Activated T-helper 2 cell treated with anti-CD3 and anti-CD28 coated beads, Interferon-gamma antibody, Interleukin-2, Interleukin-4, amounts not matched to agents 10 μg/mL and 5 μg/mL and 100 μg/mL, durations not matched to agents 14 hours and 24 hours and 36 hours (primary cell): Measurements from ENCODE around the gene MYZAP. TPM values are rescaled to one million over a fixed set of nuclear protein-coding genes. Genes with fewer than 3 reads are reported as not detected.

ENCODE experiments used
- DNase-seq: peaks from one replicate; pipeline ENCODE4 v3.0.0; 2021; ENCODE audit warnings: low spot score
- H3K27ac Mint-ChIP-seq: one replicate; pipeline ENCODE4 v1.8.0; 2021; ENCODE audit warnings: mixed read lengths
- H3K27me3 Mint-ChIP-seq: one replicate; pipeline ENCODE4 v1.8.0; 2021; ENCODE audit warnings: low read depth, mixed read lengths
- H3K36me3 Mint-ChIP-seq: one replicate; pipeline ENCODE4 v1.8.0; 2021; ENCODE audit warnings: low read depth, mixed read lengths
- H3K4me1 Mint-ChIP-seq: one replicate; pipeline ENCODE4 v1.8.0; 2021; ENCODE audit warnings: low read depth, mixed read lengths
- H3K4me3 Mint-ChIP-seq: one replicate; pipeline ENCODE4 v1.8.0; 2021; ENCODE audit warnings: low read depth, mild to moderate bottlenecking, moderate library complexity, mixed read lengths
- H3K9me3 Mint-ChIP-seq: one replicate; pipeline ENCODE4 v1.8.0; 2021; ENCODE audit warnings: mixed read lengths
- intact Hi-C: fragments of 100-400 bp; cut with micrococcal nuclease; formaldehyde crosslinking; loops from one replicate; pipeline ENCODE4 v1.15.1; 2023
- total RNA-seq: library from RNA; stranded (reverse); gene quantifications from 2 replicates; pipeline ENCODE4 v1.2.3, GENCODE V29; 2022

MYZAP gene
- total RNA-seq, 1 donor from 2014 or later: not detected

DNA sequence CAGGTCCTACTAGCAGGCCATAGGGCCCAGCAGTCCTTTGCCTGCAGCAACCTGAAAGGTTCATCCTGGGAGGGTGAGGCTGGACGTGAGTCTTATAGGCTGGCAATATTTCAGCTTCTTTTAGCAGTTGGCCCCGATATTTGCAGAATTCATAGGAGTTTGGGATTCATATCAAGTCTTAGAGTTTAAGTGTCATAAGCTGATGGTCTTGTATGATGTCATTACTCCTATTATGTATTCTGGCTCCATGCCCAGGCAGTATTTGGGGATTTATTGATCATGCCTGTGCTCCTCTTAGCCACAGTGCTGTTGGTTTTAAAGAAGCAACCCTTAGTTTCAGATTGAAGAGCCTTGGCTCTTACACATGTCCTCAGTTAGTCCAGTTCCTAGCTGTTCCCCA is 73.5 kb downstream of the MYZAP start:
- no peak for DNase-seq
- Mint-ChIP-seq H3K4me3 (no peak overlapping the region), H3K9me3 (no peaks in the 10 kb centered on the region), H3K4me1 (no peaks in the 10 kb centered on the region), H3K27me3 (peaks cover 38% of the 10 kb centered on the region), H3K36me3 (no peaks in the 10 kb centered on the region), H3K27ac (no peak overlapping the region)
- intact Hi-C loops: no loop called here

DNA sequence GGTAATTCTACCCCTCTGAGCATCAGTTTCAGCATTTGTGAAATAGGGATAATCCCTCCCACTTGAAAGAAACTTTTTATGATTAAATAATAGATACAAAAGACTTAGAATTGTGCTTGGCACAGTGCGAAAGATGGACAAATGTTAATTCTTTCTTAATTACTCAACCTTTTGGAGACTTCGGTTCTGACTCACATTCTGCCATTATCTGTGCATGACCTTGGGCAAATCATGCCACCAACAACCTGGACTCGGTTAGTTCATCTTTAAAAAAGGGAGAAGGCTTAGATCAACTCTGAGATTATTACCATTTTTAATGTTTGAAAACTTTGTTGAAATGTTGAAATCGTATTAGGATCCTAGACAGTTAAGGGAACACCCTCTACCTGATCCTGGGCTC is 74.2 kb downstream of the MYZAP start:
- H3K27ac Mint-ChIP-seq: no peak overlapping the region
- H3K27me3 Mint-ChIP-seq: peaks cover 39% of the 10 kb centered on the region
- no peak for DNase-seq
- no peaks in the 10 kb centered on the region for H3K36me3 Mint-ChIP-seq
- intact Hi-C loops: no loop called here
- H3K4me3 Mint-ChIP-seq: no peak overlapping the region
- H3K4me1 Mint-ChIP-seq: no peaks in the 10 kb centered on the region
- no peaks in the 10 kb centered on the region for H3K9me3 Mint-ChIP-seq

- Mint-ChIP-seq H3K9me3 (no peaks in the 10 kb centered on the region), H3K4me1 (no peaks in the 10 kb centered on the region), H3K4me3 (no peak overlapping the region), H3K27ac (no peak overlapping the region), H3K36me3 (no peaks in the 10 kb centered on the region), H3K27me3 (peaks cover 34% of the 10 kb centered on the region)
- DNase-seq: no peak
- intact Hi-C loops: no loop called here
These were observed 75.6 kb downstream of the MYZAP start for GRCh38 chr15:57667171-57667849.

- Mint-ChIP-seq H3K27ac (no peak overlapping the region), H3K9me3 (no peaks in the 10 kb centered on the region), H3K4me1 (no peaks in the 10 kb centered on the region), H3K4me3 (no peak overlapping the region), H3K27me3 (peaks cover 38% of the 10 kb centered on the region), H3K36me3 (no peaks in the 10 kb centered on the region)
- DNase-seq: no peak
- intact Hi-C loops: no loop called here
These were observed 76.3 kb downstream of the MYZAP start for GRCh38 chr15:57668016-57668415.

DNA sequence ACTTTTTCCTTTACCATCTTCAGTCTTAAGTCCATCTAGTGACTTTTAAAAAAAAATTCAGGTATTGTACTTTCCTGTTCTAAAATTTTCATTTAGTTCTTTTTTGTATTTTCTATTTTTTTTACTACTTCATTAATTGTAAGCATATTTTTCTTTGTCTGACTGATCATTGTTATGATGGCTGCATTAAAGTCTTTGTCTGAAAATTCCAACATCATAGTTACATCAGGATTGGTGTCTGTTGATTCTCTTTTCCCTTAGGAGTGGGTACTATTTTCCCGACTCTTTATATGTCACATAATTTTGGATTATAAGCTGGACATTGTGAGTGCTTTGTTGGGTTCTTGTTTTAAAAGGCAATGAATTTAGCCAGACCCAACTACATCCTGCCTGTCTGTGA is 79.9 kb downstream of the MYZAP start:
- Mint-ChIP-seq H3K4me1 (no peaks in the 10 kb centered on the region), H3K36me3 (no peaks in the 10 kb centered on the region), H3K27ac (no peak overlapping the region), H3K9me3 (no peaks in the 10 kb centered on the region), H3K27me3 (peaks cover 37% of the 10 kb centered on the region), H3K4me3 (no peak overlapping the region)
- DNase-seq: no peak
- intact Hi-C loops: no loop called here

GRCh38 chr15:57675481-57676181 is 83.9 kb downstream of the MYZAP start:
- no peak for DNase-seq
- intact Hi-C loops: no loop called here
- Mint-ChIP-seq H3K4me3 (no peak overlapping the region), H3K4me1 (peaks cover 4% of the 10 kb centered on the region), H3K27me3 (peaks cover 18% of the 10 kb centered on the region), H3K27ac (no peak overlapping the region), H3K9me3 (no peaks in the 10 kb centered on the region), H3K36me3 (no peaks in the 10 kb centered on the region)

- DNase-seq: no peak
- H3K36me3 Mint-ChIP-seq: no peaks in the 10 kb centered on the region
- no peak overlapping the region for H3K4me3 Mint-ChIP-seq
- no peak overlapping the region for H3K27ac Mint-ChIP-seq
- H3K4me1 Mint-ChIP-seq: peaks cover 4% of the 10 kb centered on the region
- H3K9me3 Mint-ChIP-seq: no peaks in the 10 kb centered on the region
- H3K27me3 Mint-ChIP-seq: peaks cover 18% of the 10 kb centered on the region
- intact Hi-C loops: no loop called here
These were observed 84.9 kb downstream of the MYZAP start for GRCh38 chr15:57676585-57676984.

- intact Hi-C loops: no loop called here
- Mint-ChIP-seq H3K9me3 (no peaks in the 10 kb centered on the region), H3K27me3 (peaks cover 13% of the 10 kb centered on the region), H3K36me3 (no peaks in the 10 kb centered on the region), H3K27ac (no peak overlapping the region), H3K4me1 (peaks cover 4% of the 10 kb centered on the region), H3K4me3 (no peak overlapping the region)
- DNase-seq: no peak
These were observed 85.5 kb downstream of the MYZAP start for GRCh38 chr15:57677204-57677603.

GRCh38 chr15:57680021-57680420 is 88.3 kb downstream of the MYZAP start:
- H3K4me1 Mint-ChIP-seq: peaks cover 4% of the 10 kb centered on the region
- no peaks in the 10 kb centered on the region for H3K36me3 Mint-ChIP-seq
- no peak overlapping the region for H3K4me3 Mint-ChIP-seq
- DNase-seq: no peak
- intact Hi-C loops: no loop called here
- H3K9me3 Mint-ChIP-seq: no peaks in the 10 kb centered on the region
- H3K27me3 Mint-ChIP-seq: no peaks in the 10 kb centered on the region
- H3K27ac Mint-ChIP-seq: no peak overlapping the region

GRCh38 chr15:57681011-57681410 is 89.3 kb downstream of the MYZAP start:
- no peaks in the 10 kb centered on the region for H3K27me3 Mint-ChIP-seq
- no peak overlapping the region for H3K4me3 Mint-ChIP-seq
- no peaks in the 10 kb centered on the region for H3K36me3 Mint-ChIP-seq
- intact Hi-C loops: no loop called here
- no peak overlapping the region for H3K27ac Mint-ChIP-seq
- H3K4me1 Mint-ChIP-seq: peaks cover 4% of the 10 kb centered on the region
- no peak for DNase-seq
- no peaks in the 10 kb centered on the region for H3K9me3 Mint-ChIP-seq

- no peaks in the 10 kb centered on the region for H3K36me3 Mint-ChIP-seq
- H3K27me3 Mint-ChIP-seq: no peaks in the 10 kb centered on the region
- H3K4me3 Mint-ChIP-seq: no peak overlapping the region
- no peak overlapping the region for H3K27ac Mint-ChIP-seq
- no peaks in the 10 kb centered on the region for H3K9me3 Mint-ChIP-seq
- intact Hi-C loops: no loop called here
- peaks cover 4% of the 10 kb centered on the region for H3K4me1 Mint-ChIP-seq
- DNase-seq: no peak
These were observed 91.8 kb downstream of the MYZAP start for GRCh38 chr15:57683481-57683880.

DNA sequence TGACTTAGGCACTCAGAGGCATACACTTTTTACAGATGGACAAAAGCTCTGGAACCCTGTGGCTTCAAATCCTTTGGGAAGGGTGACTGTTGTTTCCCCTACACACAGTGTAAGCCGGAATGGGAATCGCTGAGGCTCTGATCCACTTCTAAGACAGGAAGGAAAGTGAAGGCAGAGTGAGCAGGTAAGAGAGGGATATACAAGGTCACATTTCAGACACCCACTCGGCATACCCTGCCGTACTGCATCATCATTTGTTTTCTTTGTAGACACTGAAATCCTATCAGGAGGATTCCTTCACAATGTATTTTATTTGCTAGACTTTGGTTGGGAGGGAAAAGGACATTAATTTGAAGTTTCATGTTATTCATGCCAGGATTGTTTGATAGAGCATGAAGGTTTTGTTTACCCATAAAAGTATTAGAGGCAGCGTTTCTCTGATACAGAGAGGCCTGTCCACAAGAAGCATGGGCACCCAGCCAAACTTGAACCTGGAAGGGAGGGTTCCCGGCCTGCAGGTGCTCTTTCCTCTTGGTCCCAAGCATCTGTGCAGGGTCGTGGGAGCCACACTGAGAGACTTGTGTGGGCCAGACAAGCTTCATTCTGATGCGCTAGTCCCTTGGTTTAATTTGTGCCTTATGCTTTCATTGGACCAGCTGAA is 92.9 kb downstream of the MYZAP start:
- DNase-seq: no peak
- H3K36me3 Mint-ChIP-seq: no peaks in the 10 kb centered on the region

More for the DNA sequence above, 92.9 kb downstream of the MYZAP start:
- H3K4me3 Mint-ChIP-seq: no peak overlapping the region
- H3K9me3 Mint-ChIP-seq: no peaks in the 10 kb centered on the region
- H3K4me1 Mint-ChIP-seq: peaks cover 4% of the 10 kb centered on the region
- intact Hi-C loops: no loop called here
- H3K27ac Mint-ChIP-seq: no peak overlapping the region
- H3K27me3 Mint-ChIP-seq: no peaks in the 10 kb centered on the region
